A549 (cell line): ENCODE data around the gene BCO1. TPM values are rescaled to one million over a fixed set of nuclear protein-coding genes. Genes with fewer than 3 reads are reported as not detected.

Source experiments
- ATAC-seq, 2 experiments: fragments of 200-7000 bp in 1 of 2; fragments of >200 bp in 1 of 2; cut with Nextera tagmentation in 1 of 2; cut with Tn5 transposase in 1 of 2; 3 replicates each; pipeline versions ENCODE4 v1.8.0 to v1.9.1; 2018 to 2020; ENCODE audit warnings: mild to moderate bottlenecking in 1 of 2, moderate library complexity in 1 of 2
- CTCF ChIA-PET: fragments of 300-600 bp; sonication (Branson Sonifier 250); formaldehyde crosslinking; extraction: SDS; loops from one replicate; lab custom pipeline; 2021; ENCODE audit warnings: antibody characterized with exemption, inconsistent platforms; lab: Yijun Ruan, JAX
- POLR2A ChIA-PET: fragments of 350-600 bp; formaldehyde crosslinking; extraction: SDS; loops from one replicate; lab custom pipeline; 2021; ENCODE audit warnings: antibody characterized with exemption, inconsistent platforms; lab: Yijun Ruan, JAX
- DNase-seq, 2 experiments: peaks; one replicate each; pipeline versions ENCODE4 v3.0.0 to v3.0.0-alpha.2; 2011 to 2016; ENCODE audit warnings: low read depth in 1 of 2, low spot score in 1 of 2
- FAIRE-seq: peaks from 2 replicates; lab custom pipeline; 2011; peaks lifted over from hg19 to GRCh38; lab: Jason Lieb, UNC
- H3K27ac ChIP-seq, 2 experiments: fragments of >200 bp; sonication (Bioruptor Twin); formaldehyde crosslinking; 3 replicates each; pipeline ENCODE4 v1.5.1; 2016 to 2017
- H3K4me1 ChIP-seq: fragments of >200 bp; sonication (Bioruptor Twin); formaldehyde crosslinking; 3 replicates; pipeline ENCODE4 v1.6.1; 2016
- H3K4me2 ChIP-seq: fragments of >200 bp; sonication (Bioruptor Twin); formaldehyde crosslinking; 3 replicates; pipeline ENCODE4 v1.6.1; 2016
- H3K4me3 ChIP-seq: fragments of >200 bp; sonication (Bioruptor Twin); formaldehyde crosslinking; 3 replicates; pipeline ENCODE4 v1.5.1; 2016
- H3K9me3 ChIP-seq: fragments of >200 bp; sonication (Bioruptor Twin); formaldehyde crosslinking; 3 replicates; pipeline ENCODE4 v1.6.1; 2016
- CBX2 ChIP-seq: fragments of 200-600 bp; sonication (generic); IDR thresholded peaks from 2 replicates; pipeline ENCODE4 v1.6.1; 2016; ENCODE audit warnings: low read depth, mild to moderate bottlenecking, borderline replicate concordance
- GATA3 ChIP-seq: IDR thresholded peaks from 2 replicates; pipeline ENCODE4 v1.6.1; 2012; ENCODE audit warnings: borderline replicate concordance
- HEYL ChIP-seq: fragments of 250-450 bp; sonication (Bioruptor Pico); IDR thresholded peaks from 2 replicates; pipeline ENCODE4 v1.8.0; 2021; ENCODE audit warnings: mild to moderate bottlenecking, moderate library complexity
- HOXA7 ChIP-seq: fragments of 250-450 bp; sonication (Bioruptor Pico); IDR thresholded peaks from 2 replicates; pipeline ENCODE4 v1.5.0; 2020; ENCODE audit warnings: mild to moderate bottlenecking, moderate library complexity
- KDM1A ChIP-seq: fragments of 200-600 bp; sonication (generic); IDR thresholded peaks from 2 replicates; pipeline ENCODE4 v1.6.1; 2016; ENCODE audit warnings: low read depth, mild to moderate bottlenecking
- MAFK ChIP-seq: fragments of 450-650 bp; IDR thresholded peaks from 2 replicates; pipeline ENCODE4 v1.6.1; 2014; ENCODE audit not compliant: partially characterized antibody
- MAZ ChIP-seq: fragments of 150-350 bp; IDR thresholded peaks from 2 replicates; pipeline ENCODE4 v1.6.1; 2014; ENCODE audit warnings: antibody characterized with exemption, low read depth, low read length, borderline replicate concordance
- MYC ChIP-seq: IDR thresholded peaks from 2 replicates; pipeline ENCODE4 v1.6.1; 2012; ENCODE audit warnings: mild to moderate bottlenecking, inconsistent platforms, low read length, improper control_type of control experiment, borderline replicate concordance
- NFE2L2 ChIP-seq: fragments of 150-350 bp; conservative IDR thresholded peaks from 2 replicates; pipeline ENCODE4 v1.6.1; 2014; ENCODE audit warnings: low read length
- NPAS2 ChIP-seq: fragments of 250-450 bp; sonication (Bioruptor Pico); IDR thresholded peaks from 2 replicates; pipeline ENCODE4 v1.8.0; 2022; ENCODE audit warnings: mild to moderate bottlenecking, moderate library complexity, borderline replicate concordance
- POLR2A ChIP-seq: IDR thresholded peaks from 2 replicates; pipeline ENCODE4 v1.6.1; 2012; ENCODE audit warnings: mild to moderate bottlenecking, low read length
- RAD21 ChIP-seq, 2 experiments: fragments of >200 bp in 1 of 2; sonication (Bioruptor Twin) in 1 of 2; formaldehyde crosslinking in 1 of 2; IDR thresholded peaks in 1 of 2; conservative IDR thresholded peaks in 1 of 2; 2 replicates in 1 of 2; 3 replicates in 1 of 2; pipeline ENCODE4 v1.6.1; 2012 to 2018; ENCODE audit warnings: inconsistent platforms in 1 of 2
- RCOR1 ChIP-seq: fragments of 150-350 bp; IDR thresholded peaks from 2 replicates; pipeline ENCODE4 v1.6.1; 2014; ENCODE audit warnings: antibody characterized with exemption, low read length, low read depth
- SREBF2 ChIP-seq: fragments of 450-650 bp; IDR thresholded peaks from 2 replicates; pipeline ENCODE4 v1.6.1; 2014; ENCODE audit warnings: mild to moderate bottlenecking, moderate library complexity
- ZC3H11A ChIP-seq: fragments of 450-650 bp; IDR thresholded peaks from 2 replicates; pipeline ENCODE4 v1.6.1; 2014; ENCODE audit warnings: antibody characterized with exemption, mild to moderate bottlenecking
- ZFP36 ChIP-seq: fragments of 450-650 bp; IDR thresholded peaks from 2 replicates; pipeline ENCODE4 v1.6.1; 2014; ENCODE audit warnings: borderline replicate concordance; ENCODE audit not compliant: partially characterized antibody
- ZNF302 ChIP-seq: fragments of 250-450 bp; sonication (Bioruptor Pico); IDR thresholded peaks from 2 replicates; pipeline ENCODE4 v1.9.0; 2021; ENCODE audit warnings: inconsistent platforms, mild to moderate bottlenecking, moderate library complexity
- WGBS: methylation state at CpG from one replicate; pipeline ENCODE4 v1.1.6; 2017; ENCODE audit errors: missing lambda C conversion rate; 5-methylcytosine and 5-hydroxymethylcytosine counted together
- polyA plus RNA-seq, 4 experiments: library from polyadenylated mRNA; depleted of rRNA in 3 of 4; stranded (reverse); fragments of >200 nt; fragmentation: RNase III in 1 of 4; extraction: RNeasy Plus Mini Kit Qiagen cat#74134 plus additional on column Dnase treatment in 1 of 4; gene quantifications; 2 replicates in 3 of 4; 3 replicates in 1 of 4; pipeline ENCODE4 v1.2.3, GENCODE V29; 2011 to 2017
- TF ChIP-seq, protein P1 (sequence below): fragments of >200 bp; sonication (Bioruptor Twin); formaldehyde crosslinking; IDR thresholded peaks from 3 replicates; pipeline ENCODE4 v1.5.1; 2016
- TF ChIP-seq, protein P2 (sequence below): fragments of >200 bp; sonication (Bioruptor Twin); formaldehyde crosslinking; IDR thresholded peaks from 3 replicates; pipeline ENCODE4 v1.6.1; 2016
- TF ChIP-seq, protein P3 (sequence below): IDR thresholded peaks from 2 replicates; pipeline ENCODE4 v1.6.1; 2012; ENCODE audit warnings: low read depth, borderline replicate concordance

Gene BCO1
- polyA plus RNA-seq, 2 of the 4 experiments (the other 2 are of a cell fraction) = 5.0 to 6.2 TPM

DNA sequence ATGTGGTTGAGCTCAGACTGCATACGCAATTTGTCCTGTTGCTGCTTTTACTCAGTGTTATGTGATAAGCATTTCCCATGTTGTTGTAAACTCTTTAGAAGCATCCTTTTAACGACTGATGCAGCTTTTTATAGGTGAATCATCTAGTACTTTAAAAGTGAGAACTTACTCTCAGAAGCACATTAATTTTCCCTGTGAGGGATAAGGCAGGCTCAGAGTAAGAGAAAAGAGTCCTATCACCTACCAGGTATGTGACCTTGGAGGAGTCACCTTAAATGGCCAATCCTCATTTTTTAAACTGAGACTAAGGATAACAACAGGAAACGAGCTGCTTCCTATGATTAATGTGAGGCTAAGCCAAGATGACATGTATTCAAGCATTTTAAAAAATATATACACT is 41.9 kb downstream of the BCO1 start:
- CTCF ChIA-PET = interaction anchor here (0.7 kb wide), 1 partner anchor 69 kb away, joined by 4 read pairs; no protein-coding TSS in a partner anchor
- WGBS = 70% methylated on average over 3 of the region's 3 CpGs
- no peaks in the 10 kb centered on the region for H3K4me1 ChIP-seq
- DNase-seq = no peak
- H3K4me2 ChIP-seq = no peak overlapping the region
- no peaks in the 10 kb centered on the region for H3K9me3 ChIP-seq
- TF ChIP-seq MAZ = no peak
- TF ChIP-seq RAD21 (conservative IDR thresholded peaks at IDR 0.05 in 1 of 2, IDR thresholded peaks at IDR 0.05 in 1 of 2) = no peak
- no peak for TF ChIP-seq POLR2A
- no peak for TF ChIP-seq RCOR1
- TF ChIP-seq NPAS2 (CRISPR knock-in tag) = no peak
- no peak for TF ChIP-seq ZNF302 (CRISPR knock-in tag)
- no peak for TF ChIP-seq SREBF2
- TF ChIP-seq, protein P1, sequence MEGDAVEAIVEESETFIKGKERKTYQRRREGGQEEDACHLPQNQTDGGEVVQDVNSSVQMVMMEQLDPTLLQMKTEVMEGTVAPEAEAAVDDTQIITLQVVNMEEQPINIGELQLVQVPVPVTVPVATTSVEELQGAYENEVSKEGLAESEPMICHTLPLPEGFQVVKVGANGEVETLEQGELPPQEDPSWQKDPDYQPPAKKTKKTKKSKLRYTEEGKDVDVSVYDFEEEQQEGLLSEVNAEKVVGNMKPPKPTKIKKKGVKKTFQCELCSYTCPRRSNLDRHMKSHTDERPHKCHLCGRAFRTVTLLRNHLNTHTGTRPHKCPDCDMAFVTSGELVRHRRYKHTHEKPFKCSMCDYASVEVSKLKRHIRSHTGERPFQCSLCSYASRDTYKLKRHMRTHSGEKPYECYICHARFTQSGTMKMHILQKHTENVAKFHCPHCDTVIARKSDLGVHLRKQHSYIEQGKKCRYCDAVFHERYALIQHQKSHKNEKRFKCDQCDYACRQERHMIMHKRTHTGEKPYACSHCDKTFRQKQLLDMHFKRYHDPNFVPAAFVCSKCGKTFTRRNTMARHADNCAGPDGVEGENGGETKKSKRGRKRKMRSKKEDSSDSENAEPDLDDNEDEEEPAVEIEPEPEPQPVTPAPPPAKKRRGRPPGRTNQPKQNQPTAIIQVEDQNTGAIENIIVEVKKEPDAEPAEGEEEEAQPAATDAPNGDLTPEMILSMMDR = no peak
- TF ChIP-seq HOXA7 (CRISPR knock-in tag) = no peak
- no peak for TF ChIP-seq MAFK
- TF ChIP-seq, protein P2, sequence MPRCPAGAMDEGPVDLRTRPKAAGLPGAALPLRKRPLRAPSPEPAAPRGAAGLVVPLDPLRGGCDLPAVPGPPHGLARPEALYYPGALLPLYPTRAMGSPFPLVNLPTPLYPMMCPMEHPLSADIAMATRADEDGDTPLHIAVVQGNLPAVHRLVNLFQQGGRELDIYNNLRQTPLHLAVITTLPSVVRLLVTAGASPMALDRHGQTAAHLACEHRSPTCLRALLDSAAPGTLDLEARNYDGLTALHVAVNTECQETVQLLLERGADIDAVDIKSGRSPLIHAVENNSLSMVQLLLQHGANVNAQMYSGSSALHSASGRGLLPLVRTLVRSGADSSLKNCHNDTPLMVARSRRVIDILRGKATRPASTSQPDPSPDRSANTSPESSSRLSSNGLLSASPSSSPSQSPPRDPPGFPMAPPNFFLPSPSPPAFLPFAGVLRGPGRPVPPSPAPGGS = no peak
- TF ChIP-seq GATA3 = no peak
- TF ChIP-seq, protein P3, sequence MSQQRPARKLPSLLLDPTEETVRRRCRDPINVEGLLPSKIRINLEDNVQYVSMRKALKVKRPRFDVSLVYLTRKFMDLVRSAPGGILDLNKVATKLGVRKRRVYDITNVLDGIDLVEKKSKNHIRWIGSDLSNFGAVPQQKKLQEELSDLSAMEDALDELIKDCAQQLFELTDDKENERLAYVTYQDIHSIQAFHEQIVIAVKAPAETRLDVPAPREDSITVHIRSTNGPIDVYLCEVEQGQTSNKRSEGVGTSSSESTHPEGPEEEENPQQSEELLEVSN = no peak
- no peak for TF ChIP-seq HEYL (CRISPR knock-in tag)
- TF ChIP-seq MYC = no peak
- TF ChIP-seq ZFP36 = no peak
- no peak for TF ChIP-seq KDM1A
- TF ChIP-seq, all 56 proteins: peak for 0
- H3K4me3 ChIP-seq = no peak overlapping the region
- POLR2A ChIA-PET = no interaction called here
- no peak for FAIRE-seq
- no peak overlapping the region for H3K27ac ChIP-seq
- ATAC-seq = no peak

DNA sequence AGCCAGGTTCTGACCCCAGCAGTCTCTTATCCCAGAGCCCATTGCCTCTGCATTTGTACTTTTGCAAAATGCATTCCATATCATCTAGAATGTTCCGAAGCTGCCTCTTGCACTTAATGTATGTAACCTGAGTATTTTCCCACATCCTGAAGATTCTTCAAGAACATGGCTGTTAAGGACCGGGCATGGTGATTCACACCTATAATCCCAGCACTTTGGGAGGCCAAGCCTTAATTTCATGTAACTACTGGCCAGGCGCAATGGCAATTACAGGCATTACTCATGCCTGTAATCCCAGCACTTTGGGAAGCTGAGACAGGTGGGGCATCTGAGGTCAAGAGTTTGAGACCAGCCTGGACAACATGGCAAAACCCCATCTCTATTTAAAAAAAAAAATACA is 44.6 kb downstream of the BCO1 start:
- 91% methylated on average over 3 of the region's 3 CpGs for WGBS
- CTCF ChIA-PET = no interaction called here
- H3K4me1 ChIP-seq = no peaks in the 10 kb centered on the region
- FAIRE-seq = no peak
- no peak overlapping the region for H3K4me3 ChIP-seq
- H3K9me3 ChIP-seq = no peaks in the 10 kb centered on the region
- H3K4me2 ChIP-seq = no peak overlapping the region
- no peak for DNase-seq
- H3K27ac ChIP-seq = no peak overlapping the region
- TF ChIP-seq, protein P3 = no peak
- no peak for TF ChIP-seq POLR2A
- TF ChIP-seq ZC3H11A = no peak
- ATAC-seq = no peak
- POLR2A ChIA-PET = no interaction called here

DNA sequence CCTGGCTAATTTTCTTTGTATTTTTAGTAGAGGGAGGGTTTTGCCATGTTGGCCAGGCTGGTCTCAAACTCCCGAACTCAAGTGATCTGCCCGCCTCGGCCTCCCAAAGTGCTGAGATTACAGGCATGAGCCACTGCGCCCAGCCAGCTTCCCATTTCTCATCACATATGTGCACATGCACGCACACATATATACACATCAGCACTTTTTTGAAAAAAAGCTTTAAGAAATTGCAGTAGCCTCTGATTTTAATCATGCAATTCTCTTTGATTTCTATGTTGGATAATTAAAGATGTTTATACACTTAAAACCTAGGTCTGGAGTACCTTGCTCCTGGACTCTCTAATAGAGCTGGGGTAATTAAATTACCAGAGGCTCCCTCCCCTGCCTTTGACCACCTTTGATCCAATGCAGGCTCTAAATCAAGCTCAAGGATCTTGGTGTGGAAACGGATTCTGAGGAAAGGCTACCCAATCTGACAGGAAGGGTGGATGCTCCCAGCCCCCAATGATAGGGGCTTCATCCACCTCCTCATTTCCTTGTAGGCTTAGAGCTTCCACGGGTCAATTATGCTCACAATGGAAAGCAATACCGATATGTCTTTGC is 46.6 kb downstream of the BCO1 start:
- Histone ChIP-seq H3K9me3 (no peaks in the 10 kb centered on the region), H3K4me1 (no peaks in the 10 kb centered on the region), H3K27ac (no peak overlapping the region), H3K4me3 (no peak overlapping the region), H3K4me2 (no peak overlapping the region)
- no peak for ATAC-seq
- FAIRE-seq = no peak
- DNase-seq = no peak
- ChIA-PET POLR2A (no interaction called here), CTCF (interaction anchor here (0.6 to 1.2 kb wide), 4 partner anchors 9 to 84 kb away, joined by 3 to 5 read pairs (median 3); no protein-coding TSS in a partner anchor)
- TF ChIP-seq MAFK = peak; percentile 32
- TF ChIP-seq CBX2 = no peak
- TF ChIP-seq NFE2L2 = no peak
- 80% methylated on average over 8 of the region's 8 CpGs for WGBS
